K562 (cell line): ENCODE measurements around the gene HINT3. TPM values are rescaled to one million over a fixed set of nuclear protein-coding genes. Genes with fewer than 3 reads are reported as not detected.
A peak's percentile ranks its signal among the peaks of the same experiment; 100 is the strongest.

ENCODE experiments used
- BDP1 ChIP-seq: IDR thresholded peaks from 3 replicates; pipeline ENCODE4 v1.6.1; 2011; ENCODE audit not compliant: insufficient read length, insufficient read depth
- CBFA2T3 ChIP-seq: fragments of 450-650 bp; IDR thresholded peaks from 2 replicates; pipeline ENCODE4 v1.6.1; 2017
- CXXC5 ChIP-seq: fragments of 250-450 bp; sonication (Bioruptor Pico); IDR thresholded peaks from 2 replicates; pipeline ENCODE4 v1.8.0; 2022; ENCODE audit warnings: inconsistent platforms, mild to moderate bottlenecking, moderate library complexity
- EP300 ChIP-seq: IDR thresholded peaks from 2 replicates; pipeline ENCODE4 v1.6.1; 2012; ENCODE audit warnings: low read length, improper control_type of control experiment
- HDAC2 ChIP-seq: fragments of 450-650 bp; IDR thresholded peaks from 2 replicates; pipeline ENCODE4 v1.6.1; 2016; ENCODE audit warnings: mild to moderate bottlenecking
- KHSRP ChIP-seq: fragments of 450-650 bp; IDR thresholded peaks from 2 replicates; pipeline ENCODE4 v1.6.1; 2017
- NONO ChIP-seq, 2 experiments: fragments of 200-400 bp in 1 of 2; fragments of 450-650 bp in 1 of 2; formaldehyde crosslinking in 1 of 2; IDR thresholded peaks; 2 replicates each; pipeline ENCODE4 v1.6.1; 2017; ENCODE audit warnings: low read depth in 2 of 2, mild to moderate bottlenecking in 2 of 2, moderate library complexity in 2 of 2, low read length in 1 of 2
- RUNX1 ChIP-seq: sonication (generic); IDR thresholded peaks from 2 replicates; pipeline ENCODE4 v1.6.1; 2016; ENCODE audit warnings: antibody characterized with exemption, low read depth
- TEAD1 ChIP-seq, 2 experiments: fragments of 450-650 bp in 1 of 2; sonication (generic) in 1 of 2; formaldehyde crosslinking; IDR thresholded peaks; 2 replicates each; pipeline versions ENCODE4 v1.4.0 to v1.8.0; 2020 to 2022; ENCODE audit warnings: mild to moderate bottlenecking in 2 of 2, missing genetic modification reagents in 1 of 2
- WHSC1 ChIP-seq: IDR thresholded peaks from one replicate; pipeline ENCODE4 v1.6.1; 2012; ENCODE audit warnings: low read length, control low read depth, inconsistent platforms
- ZNF165 ChIP-seq: fragments of 250-450 bp; sonication (Bioruptor Pico); IDR thresholded peaks from 2 replicates; pipeline ENCODE4 v1.4.0; 2020; ENCODE audit warnings: borderline replicate concordance
- ZNF707 ChIP-seq: fragments of 250-450 bp; sonication (Bioruptor Pico); conservative IDR thresholded peaks from 2 replicates; pipeline ENCODE4 v1.8.0; 2022; ENCODE audit warnings: inconsistent platforms, mild to moderate bottlenecking, moderate library complexity
- polyA plus RNA-seq, 8 experiments: library from polyadenylated mRNA; depleted of rRNA in 4 of 8; stranded (reverse) in 5 of 8; unstranded in 3 of 8; fragments of >200 nt; fragmentation: Nextera tagmentation in 2 of 8; fragmentation: Illumina TruSeq in 1 of 8; extraction: Ambion mirVana in 2 of 8; extraction: Trizol in 1 of 8; gene quantifications; 2 replicates each; pipeline versions ENCODE4 v1.2.1 to v1.2.3, GENCODE V29; 2011 to 2014; ENCODE audit warnings: inconsistent platforms in 1 of 8, missing spikeins in 1 of 8
- total RNA-seq, 7 experiments: library from RNA; depleted of rRNA in 6 of 7; stranded (reverse); fragments of >200 nt in 6 of 7; fragmentation: Illumina TruSeq in 2 of 7; extraction: Trizol in 2 of 7; gene quantifications; 2 replicates each; pipeline versions ENCODE4 v1.2.1 to v1.2.3, GENCODE V29; 2011 to 2021; ENCODE audit warnings: low replicate concordance in 1 of 7
- TF ChIP-seq, protein P1 (sequence below), 3 experiments: fragments of 200-800 bp in 1 of 3; sonication (Bioruptor generic) in 1 of 3; sonication (generic) in 1 of 3; formaldehyde crosslinking in 1 of 3; IDR thresholded peaks; 2 replicates each; pipeline versions ENCODE4 v1.6.1 to v1.8.0; 2016 to 2022; ENCODE audit warnings: mild to moderate bottlenecking in 2 of 3, missing compliant biosample characterization in 2 of 3, missing genetic modification characterization in 2 of 3, missing genetic modification reagents in 1 of 3
- TF ChIP-seq, protein P2 (sequence below), 2 experiments: fragments of 200-800 bp in 1 of 2; sonication (Bioruptor generic) in 1 of 2; sonication (generic) in 1 of 2; formaldehyde crosslinking in 1 of 2; IDR thresholded peaks in 1 of 2; conservative IDR thresholded peaks in 1 of 2; 2 replicates each; pipeline versions ENCODE4 v1.5.0 to v1.6.1; 2016 to 2020; ENCODE audit warnings: missing compliant biosample characterization in 1 of 2, missing genetic modification characterization in 1 of 2, missing genetic modification reagents in 1 of 2
- TF ChIP-seq, protein P3 (sequence below), 3 experiments: fragments of 200-800 bp in 1 of 3; fragments of 250-450 bp in 1 of 3; fragments of 450-650 bp in 1 of 3; sonication (Bioruptor Pico) in 1 of 3; sonication (Bioruptor generic) in 1 of 3; formaldehyde crosslinking in 1 of 3; IDR thresholded peaks; 2 replicates each; pipeline versions ENCODE4 v1.6.1 to v1.8.0; 2016 to 2022; ENCODE audit warnings: mild to moderate bottlenecking in 2 of 3, missing genetic modification characterization in 2 of 3, missing compliant biosample characterization in 1 of 3, moderate library complexity in 1 of 3
- TF ChIP-seq, protein P4 (sequence below): fragments of 250-450 bp; sonication (Bioruptor Pico); IDR thresholded peaks from 2 replicates; pipeline ENCODE4 v1.8.0; 2021; ENCODE audit warnings: mild to moderate bottlenecking, moderate library complexity
- TF ChIP-seq, protein P5 (sequence below), 3 experiments: IDR thresholded peaks in 2 of 3; conservative IDR thresholded peaks in 1 of 3; 2 replicates each; pipeline ENCODE4 v1.5.1; 2011 to 2012; ENCODE audit warnings: low read length in 3 of 3, mild to moderate bottlenecking in 3 of 3, control low read depth in 2 of 3, improper control_type of control experiment in 1 of 3, inconsistent platforms in 1 of 3, low read depth in 1 of 3, mixed read lengths in 1 of 3, moderate library complexity in 1 of 3; ENCODE audit not compliant: insufficient read depth in 2 of 3

The HINT3 gene
- total and polyA plus RNA-seq, 9 of the 15 experiments (the other 6 are each of a cell fraction or from before 2014, with no cell fraction given): 1.4 to 16.6 (median 10.8) TPM

DNA sequence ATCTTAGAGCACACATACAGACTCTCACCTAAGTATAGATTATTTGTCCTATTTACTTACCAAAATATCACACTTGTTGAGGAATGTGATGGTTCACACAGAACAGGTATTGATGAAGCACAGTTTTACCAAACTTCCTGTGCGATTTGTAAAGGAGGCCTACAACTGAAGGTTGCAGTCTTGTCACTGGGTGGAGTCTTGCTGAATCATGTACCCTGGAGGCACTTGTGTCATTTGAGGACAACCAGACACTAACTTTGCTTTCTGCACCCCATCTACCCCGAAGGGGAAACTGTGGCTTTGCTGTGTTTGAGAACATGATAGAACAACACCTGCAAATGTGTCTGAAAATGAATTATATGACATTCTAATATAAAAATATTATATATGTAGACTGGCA is 32.4 kb upstream of the HINT3 start (continued):
- TF ChIP-seq NONO (IDR thresholded peaks at IDR 0.05; ENCODE audit: low read depth in 2 of 2, low read length in 1 of 2) (no peak), RUNX1 (no peak), WHSC1 (no peak), KHSRP (0 out of 2 replicates have a peak, but pooled peaks have one; percentile 32), CXXC5 (CRISPR knock-in tag) (peak; percentile 21; the same call in 1 of the 2 replicates), CBFA2T3 (no peak), HDAC2 (peak; percentile 44; the same call in 1 of the 2 replicates), EP300 (peak; percentile 68; the same call in 1 of the 2 replicates), ZNF707 (CRISPR knock-in tag) (no peak), TEAD1 (CRISPR knock-in tag; IDR thresholded peaks at IDR 0.05) (no peak), ZNF165 (CRISPR knock-in tag) (no peak), BDP1 (no peak)
- TF ChIP-seq, protein P1, sequence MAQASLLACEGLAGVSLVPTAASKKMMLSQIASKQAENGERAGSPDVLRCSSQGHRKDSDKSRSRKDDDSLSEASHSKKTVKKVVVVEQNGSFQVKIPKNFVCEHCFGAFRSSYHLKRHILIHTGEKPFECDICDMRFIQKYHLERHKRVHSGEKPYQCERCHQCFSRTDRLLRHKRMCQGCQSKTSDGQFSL (CRISPR knock-in tag; IDR thresholded peaks at IDR 0.05): no peak
- TF ChIP-seq, protein P1 (tag; IDR thresholded peaks at IDR 0.05): no peak
- TF ChIP-seq, protein P2, sequence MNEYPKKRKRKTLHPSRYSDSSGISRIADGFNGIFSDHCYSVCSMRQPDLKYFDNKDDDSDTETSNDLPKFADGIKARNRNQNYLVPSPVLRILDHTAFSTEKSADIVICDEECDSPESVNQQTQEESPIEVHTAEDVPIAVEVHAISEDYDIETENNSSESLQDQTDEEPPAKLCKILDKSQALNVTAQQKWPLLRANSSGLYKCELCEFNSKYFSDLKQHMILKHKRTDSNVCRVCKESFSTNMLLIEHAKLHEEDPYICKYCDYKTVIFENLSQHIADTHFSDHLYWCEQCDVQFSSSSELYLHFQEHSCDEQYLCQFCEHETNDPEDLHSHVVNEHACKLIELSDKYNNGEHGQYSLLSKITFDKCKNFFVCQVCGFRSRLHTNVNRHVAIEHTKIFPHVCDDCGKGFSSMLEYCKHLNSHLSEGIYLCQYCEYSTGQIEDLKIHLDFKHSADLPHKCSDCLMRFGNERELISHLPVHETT (CRISPR knock-in tag; conservative IDR thresholded peaks at IDR 0.05 in 1 of 2, IDR thresholded peaks at IDR 0.05 in 1 of 2): 0 out of 4 replicates have a peak, but pooled peaks of 1 of the 2 experiments have one; percentile 59
- TF ChIP-seq, protein P3, sequence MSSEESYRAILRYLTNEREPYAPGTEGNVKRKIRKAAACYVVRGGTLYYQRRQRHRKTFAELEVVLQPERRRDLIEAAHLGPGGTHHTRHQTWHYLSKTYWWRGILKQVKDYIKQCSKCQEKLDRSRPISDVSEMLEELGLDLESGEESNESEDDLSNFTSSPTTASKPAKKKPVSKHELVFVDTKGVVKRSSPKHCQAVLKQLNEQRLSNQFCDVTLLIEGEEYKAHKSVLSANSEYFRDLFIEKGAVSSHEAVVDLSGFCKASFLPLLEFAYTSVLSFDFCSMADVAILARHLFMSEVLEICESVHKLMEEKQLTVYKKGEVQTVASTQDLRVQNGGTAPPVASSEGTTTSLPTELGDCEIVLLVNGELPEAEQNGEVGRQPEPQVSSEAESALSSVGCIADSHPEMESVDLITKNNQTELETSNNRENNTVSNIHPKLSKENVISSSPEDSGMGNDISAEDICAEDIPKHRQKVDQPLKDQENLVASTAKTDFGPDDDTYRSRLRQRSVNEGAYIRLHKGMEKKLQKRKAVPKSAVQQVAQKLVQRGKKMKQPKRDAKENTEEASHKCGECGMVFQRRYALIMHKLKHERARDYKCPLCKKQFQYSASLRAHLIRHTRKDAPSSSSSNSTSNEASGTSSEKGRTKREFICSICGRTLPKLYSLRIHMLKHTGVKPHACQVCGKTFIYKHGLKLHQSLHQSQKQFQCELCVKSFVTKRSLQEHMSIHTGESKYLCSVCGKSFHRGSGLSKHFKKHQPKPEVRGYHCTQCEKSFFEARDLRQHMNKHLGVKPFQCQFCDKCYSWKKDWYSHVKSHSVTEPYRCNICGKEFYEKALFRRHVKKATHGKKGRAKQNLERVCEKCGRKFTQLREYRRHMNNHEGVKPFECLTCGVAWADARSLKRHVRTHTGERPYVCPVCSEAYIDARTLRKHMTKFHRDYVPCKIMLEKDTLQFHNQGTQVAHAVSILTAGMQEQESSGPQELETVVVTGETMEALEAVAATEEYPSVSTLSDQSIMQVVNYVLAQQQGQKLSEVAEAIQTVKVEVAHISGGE (CRISPR knock-in tag; IDR thresholded peaks at IDR 0.05): 0 out of 6 replicates have a peak, but pooled peaks of 1 of the 3 experiments have one; percentile 13
- TF ChIP-seq, protein P4, sequence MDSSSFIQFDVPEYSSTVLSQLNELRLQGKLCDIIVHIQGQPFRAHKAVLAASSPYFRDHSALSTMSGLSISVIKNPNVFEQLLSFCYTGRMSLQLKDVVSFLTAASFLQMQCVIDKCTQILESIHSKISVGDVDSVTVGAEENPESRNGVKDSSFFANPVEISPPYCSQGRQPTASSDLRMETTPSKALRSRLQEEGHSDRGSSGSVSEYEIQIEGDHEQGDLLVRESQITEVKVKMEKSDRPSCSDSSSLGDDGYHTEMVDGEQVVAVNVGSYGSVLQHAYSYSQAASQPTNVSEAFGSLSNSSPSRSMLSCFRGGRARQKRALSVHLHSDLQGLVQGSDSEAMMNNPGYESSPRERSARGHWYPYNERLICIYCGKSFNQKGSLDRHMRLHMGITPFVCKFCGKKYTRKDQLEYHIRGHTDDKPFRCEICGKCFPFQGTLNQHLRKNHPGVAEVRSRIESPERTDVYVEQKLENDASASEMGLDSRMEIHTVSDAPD: no peak
- TF ChIP-seq, protein P5, sequence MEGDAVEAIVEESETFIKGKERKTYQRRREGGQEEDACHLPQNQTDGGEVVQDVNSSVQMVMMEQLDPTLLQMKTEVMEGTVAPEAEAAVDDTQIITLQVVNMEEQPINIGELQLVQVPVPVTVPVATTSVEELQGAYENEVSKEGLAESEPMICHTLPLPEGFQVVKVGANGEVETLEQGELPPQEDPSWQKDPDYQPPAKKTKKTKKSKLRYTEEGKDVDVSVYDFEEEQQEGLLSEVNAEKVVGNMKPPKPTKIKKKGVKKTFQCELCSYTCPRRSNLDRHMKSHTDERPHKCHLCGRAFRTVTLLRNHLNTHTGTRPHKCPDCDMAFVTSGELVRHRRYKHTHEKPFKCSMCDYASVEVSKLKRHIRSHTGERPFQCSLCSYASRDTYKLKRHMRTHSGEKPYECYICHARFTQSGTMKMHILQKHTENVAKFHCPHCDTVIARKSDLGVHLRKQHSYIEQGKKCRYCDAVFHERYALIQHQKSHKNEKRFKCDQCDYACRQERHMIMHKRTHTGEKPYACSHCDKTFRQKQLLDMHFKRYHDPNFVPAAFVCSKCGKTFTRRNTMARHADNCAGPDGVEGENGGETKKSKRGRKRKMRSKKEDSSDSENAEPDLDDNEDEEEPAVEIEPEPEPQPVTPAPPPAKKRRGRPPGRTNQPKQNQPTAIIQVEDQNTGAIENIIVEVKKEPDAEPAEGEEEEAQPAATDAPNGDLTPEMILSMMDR (IDR thresholded peaks at IDR 0.05 in 2 of 3, conservative IDR thresholded peaks at IDR 0.05 in 1 of 3; ENCODE audit: insufficient read depth in 2 of 3, low read depth in 1 of 3, low read length in 3 of 3): peak in 1 of 3 experiments; percentile 10; a peak in 1 of 6 replicates
